ENCODE results near the gene C16orf90.
"Not testable (repeated sequence)": the region's sequence is repeated elsewhere in the genome, so short reads cannot be mapped to it uniquely, and the experiment has no call there.

C16orf90 gene

GRCh38 chr16:3485097-3485745, 10.1 kb downstream of the C16orf90 start:
- in situ Hi-C loops (cut with MboI; ENCODE audit: low sequenced_read_pairs) = no loop called here

- in situ Hi-C loops (cut with MboI; ENCODE audit: low sequenced_read_pairs) = no loop called here
Measured at GRCh38 chr16:3484318-3485096, 10.8 kb downstream of the C16orf90 start.

- in situ Hi-C loops (cut with MboI; ENCODE audit: low sequenced_read_pairs) = no loop called here
Measured at GRCh38 chr16:3482659-3483241, 12.5 kb downstream of the C16orf90 start.

GRCh38 chr16:3481696-3482658, 13.3 kb downstream of the C16orf90 start:
- in situ Hi-C loops (cut with MboI; ENCODE audit: low sequenced_read_pairs) = no loop called here

- in situ Hi-C loops (cut with MboI; ENCODE audit: low sequenced_read_pairs) = no loop called here
Measured at GRCh38 chr16:3480901-3481695, 14.2 kb downstream of the C16orf90 start.

- in situ Hi-C loops (cut with MboI; ENCODE audit: low sequenced_read_pairs) = no loop called here
Measured at GRCh38 chr16:3479654-3480216, 15.6 kb downstream of the C16orf90 start.

GRCh38 chr16:3478242-3478925, 16.9 kb downstream of the C16orf90 start:
- in situ Hi-C loops (cut with MboI; ENCODE audit: low sequenced_read_pairs) = no loop called here

GRCh38 chr16:3476409-3476808, 18.9 kb downstream of the C16orf90 start:
- in situ Hi-C loops (cut with MboI; ENCODE audit: low sequenced_read_pairs) = no loop called here

GRCh38 chr16:3475604-3476375, 19.5 kb downstream of the C16orf90 start:
- in situ Hi-C loops (cut with MboI; ENCODE audit: low sequenced_read_pairs) = no loop called here

- in situ Hi-C loops (cut with MboI; ENCODE audit: low sequenced_read_pairs) = not testable (repeated sequence)
Measured at GRCh38 chr16:3474870-3475269, 20.4 kb downstream of the C16orf90 start.

- in situ Hi-C loops (cut with MboI; ENCODE audit: low sequenced_read_pairs) = no loop called here
Measured at GRCh38 chr16:3474136-3474779, 21.0 kb downstream of the C16orf90 start.

GRCh38 chr16:3473596-3473943, 21.7 kb downstream of the C16orf90 start:
- in situ Hi-C loops (cut with MboI; ENCODE audit: low sequenced_read_pairs) = not testable (repeated sequence)

GRCh38 chr16:3472878-3473595, 22.3 kb downstream of the C16orf90 start:
- in situ Hi-C loops (cut with MboI; ENCODE audit: low sequenced_read_pairs) = no loop called here

GRCh38 chr16:3471518-3472176, 23.6 kb downstream of the C16orf90 start:
- in situ Hi-C loops (cut with MboI; ENCODE audit: low sequenced_read_pairs) = no loop called here

GRCh38 chr16:3470723-3471122, 24.6 kb downstream of the C16orf90 start:
- in situ Hi-C loops (cut with MboI; ENCODE audit: low sequenced_read_pairs) = no loop called here

- in situ Hi-C loops (cut with MboI; ENCODE audit: low sequenced_read_pairs) = no loop called here
Measured at GRCh38 chr16:3469736-3470135, 25.6 kb downstream of the C16orf90 start.

GRCh38 chr16:3468501-3468900, 26.8 kb downstream of the C16orf90 start:
- in situ Hi-C loops (cut with MboI; ENCODE audit: low sequenced_read_pairs) = no loop called here
